GM12892 (cell line): ENCODE data around the gene BTBD17.

Source experiments
- POLR2A ChIP-seq: IDR thresholded peaks from 2 replicates; pipeline ENCODE4 v1.6.1; 2011; ENCODE audit warnings: low read depth, low read length, control low read depth
- POLR2AphosphoS5 ChIP-seq: IDR thresholded peaks from 2 replicates; pipeline ENCODE4 v1.6.1; 2011; ENCODE audit warnings: low read depth, low read length, control low read depth
- TAF1 ChIP-seq: IDR thresholded peaks from 2 replicates; pipeline ENCODE4 v1.6.1; 2011; ENCODE audit warnings: low read depth, mild to moderate bottlenecking, control low read depth, low read length, borderline replicate concordance

GRCh38 chr17:74410001-74410443 lies 48.4 kb upstream of the BTBD17 start:
- no peak for TF ChIP-seq TAF1
- TF ChIP-seq POLR2AphosphoS5, result no peak
- TF ChIP-seq POLR2A, result no peak
